PFSK-1 (cell line): ENCODE data around the gene ADAMTS14.

Experiments
- FOXP2 ChIP-seq: optimal IDR thresholded peaks from 2 replicates; pipeline ENCODE3; 2011; ENCODE audit warnings: borderline replicate concordance, control low read depth, inconsistent platforms; ENCODE audit not compliant: insufficient read depth; ENCODE audit errors: extremely low read length, extremely low read depth
- POLR2AphosphoS5 ChIP-seq: IDR thresholded peaks from 2 replicates; pipeline ENCODE4 v1.6.1; 2012; ENCODE audit warnings: low read depth, mild to moderate bottlenecking, control low read depth, low read length, moderate library complexity
- REST ChIP-seq, 2 experiments: IDR thresholded peaks; 2 replicates each; pipeline versions ENCODE4 v1.6.1 to v1.8.0; 2011 to 2012; ENCODE audit warnings: low read depth in 2 of 2, low read length in 2 of 2, control low read depth in 1 of 2, inconsistent platforms in 1 of 2, mild to moderate bottlenecking in 1 of 2, moderate library complexity in 1 of 2; ENCODE audit not compliant: insufficient read depth in 1 of 2
- SIN3A ChIP-seq: IDR thresholded peaks from 2 replicates; pipeline ENCODE4 v1.6.1; 2012; ENCODE audit warnings: mild to moderate bottlenecking, low read length, moderate library complexity, borderline replicate concordance; ENCODE audit not compliant: insufficient read depth
- TAF1 ChIP-seq: IDR thresholded peaks from 2 replicates; pipeline ENCODE4 v1.6.1; 2012; ENCODE audit warnings: low read length, control low read depth, borderline replicate concordance; ENCODE audit not compliant: insufficient read depth

Gene ADAMTS14

GRCh38 chr10:70748801-70749573, 76.7 kb downstream of the ADAMTS14 start:
- no peak for TF ChIP-seq POLR2AphosphoS5
- TF ChIP-seq SIN3A: no peak
- no peak for TF ChIP-seq TAF1
- no peak for TF ChIP-seq FOXP2

GRCh38 chr10:70749756-70750155, 77.5 kb downstream of the ADAMTS14 start:
- TF ChIP-seq TAF1 (no peak), FOXP2 (no peak), SIN3A (no peak), POLR2AphosphoS5 (no peak), REST (IDR thresholded peaks at IDR 0.05; ENCODE audit: insufficient read depth in 1 of 2, low read depth in 2 of 2, low read length in 2 of 2) (no peak)

- no peak for TF ChIP-seq TAF1
- TF ChIP-seq FOXP2: no peak
- no peak for TF ChIP-seq REST (IDR thresholded peaks at IDR 0.05; ENCODE audit: insufficient read depth in 1 of 2, low read depth in 2 of 2, low read length in 2 of 2)
- TF ChIP-seq SIN3A: no peak
- no peak for TF ChIP-seq POLR2AphosphoS5
Measured at GRCh38 chr10:70750156-70750703, 77.9 kb downstream of the ADAMTS14 start.

GRCh38 chr10:70751356-70751755, 79.0 kb downstream of the ADAMTS14 start:
- TF ChIP-seq POLR2AphosphoS5: no peak
- TF ChIP-seq SIN3A: no peak
- TF ChIP-seq TAF1: no peak
- no peak for TF ChIP-seq FOXP2
- no peak for TF ChIP-seq REST (IDR thresholded peaks at IDR 0.05; ENCODE audit: insufficient read depth in 1 of 2, low read depth in 2 of 2, low read length in 2 of 2)

GRCh38 chr10:70751991-70752390, 79.7 kb downstream of the ADAMTS14 start:
- TF ChIP-seq FOXP2: no peak
- no peak for TF ChIP-seq REST (IDR thresholded peaks at IDR 0.05; ENCODE audit: insufficient read depth in 1 of 2, low read depth in 2 of 2, low read length in 2 of 2)
- TF ChIP-seq SIN3A: no peak
- no peak for TF ChIP-seq POLR2AphosphoS5
- TF ChIP-seq TAF1: no peak
